Lower lobe of right lung (tissue), 2 donors: Measurements from ENCODE around the gene EPS8L2. TPM values are rescaled to one million over a fixed set of nuclear protein-coding genes. Genes with fewer than 3 reads are reported as not detected.

Experiments
- ATAC-seq, 2 donors: fragments of 200-7000 bp; cut with Tn5 transposase; one replicate each; pipeline ENCODE4 v1.9.1; 2020 to 2022; ENCODE audit warnings: mild to moderate bottlenecking in 2 of 2, moderate library complexity in 2 of 2
- DNase-seq: peaks from one replicate; pipeline ENCODE4 v3.0.0-alpha.2; 2020
- H3K27ac ChIP-seq: fragments of 200-600 bp; one replicate; pipeline ENCODE4 v1.8.0; 2022
- H3K27me3 ChIP-seq: fragments of 200-600 bp; one replicate; pipeline ENCODE4 v1.8.0; 2022; ENCODE audit warnings: low read depth
- H3K36me3 ChIP-seq: fragments of 200-600 bp; one replicate; pipeline ENCODE4 v1.8.0; 2022; ENCODE audit warnings: mild to moderate bottlenecking
- H3K4me1 ChIP-seq: fragments of 200-600 bp; one replicate; pipeline ENCODE4 v1.8.0; 2022
- H3K4me3 ChIP-seq: fragments of 200-600 bp; one replicate; pipeline ENCODE4 v1.8.0; 2022; ENCODE audit warnings: mild to moderate bottlenecking
- H3K9me3 ChIP-seq: fragments of 200-600 bp; one replicate; pipeline ENCODE4 v1.8.0; 2022
- CTCF ChIP-seq: fragments of 200-600 bp; IDR thresholded peaks from one replicate; pipeline ENCODE4 v1.8.0; 2022; ENCODE audit warnings: antibody characterized with exemption, mild to moderate bottlenecking
- intact Hi-C: fragments of 100-400 bp; cut with DNase I; formaldehyde crosslinking; loops from one replicate; pipeline ENCODE4 v1.11.0; 2022
- total RNA-seq: library from RNA; stranded (reverse); fragmentation: NEBNext Ultra II Directional; extraction: Animal tissue kit (Norgen Biotek cat#: 25700); gene quantifications from one replicate; pipeline ENCODE4 v1.2.1, GENCODE V29; 2021
- donor health status: DM: no; HTN: yes; CAD: no; lungs with severe emphysema.

The EPS8L2 gene
- total RNA-seq, 1 donor from 2014 or later = 156 TPM

GRCh38 chr11:703506-703905 is 2.5 kb upstream of the EPS8L2 start:
- Histone ChIP-seq H3K36me3 (peaks cover 25% of the 10 kb centered on the region), H3K27me3 (peaks cover 32% of the 10 kb centered on the region), H3K4me3 (no peak overlapping the region), H3K4me1 (peaks cover 65% of the 10 kb centered on the region), H3K27ac (peak overlapping the region; percentile 68), H3K9me3 (no peaks in the 10 kb centered on the region)
- DNase-seq = no peak
- no peak for ATAC-seq
- no peak for TF ChIP-seq CTCF
- intact Hi-C loops = no loop called here

- no peak overlapping the region for H3K4me3 ChIP-seq
- no peaks in the 10 kb centered on the region for H3K9me3 ChIP-seq
- H3K27ac ChIP-seq = peak overlapping the region; percentile 66
- DNase-seq = no peak
- peaks cover 35% of the 10 kb centered on the region for H3K27me3 ChIP-seq
- H3K4me1 ChIP-seq = peaks cover 63% of the 10 kb centered on the region
- H3K36me3 ChIP-seq = peaks cover 21% of the 10 kb centered on the region
- no peak for ATAC-seq
- TF ChIP-seq CTCF = no peak
- intact Hi-C loops = no loop called here
Measured at GRCh38 chr11:704228-704674, 1.8 kb upstream of the EPS8L2 start.

GRCh38 chr11:704781-705645 is 1.0 kb upstream of the EPS8L2 start:
- Histone ChIP-seq H3K4me3 (peak overlapping the region; percentile 66), H3K4me1 (peaks cover 63% of the 10 kb centered on the region), H3K36me3 (peaks cover 19% of the 10 kb centered on the region), H3K27me3 (peaks cover 42% of the 10 kb centered on the region), H3K9me3 (no peaks in the 10 kb centered on the region), H3K27ac (peak overlapping the region; percentile 66)
- intact Hi-C loops = no loop called here
- peak; percentile 77 to 79 for ATAC-seq
- DNase-seq = peak; percentile 85
- no peak for TF ChIP-seq CTCF

GRCh38 chr11:706439-706956 is 467 bp downstream of the EPS8L2 start:
- Histone ChIP-seq H3K9me3 (no peaks in the 10 kb centered on the region), H3K27me3 (peaks cover 49% of the 10 kb centered on the region), H3K36me3 (peaks cover 14% of the 10 kb centered on the region), H3K4me3 (peak overlapping the region; percentile 66), H3K27ac (peak overlapping the region; percentile 66), H3K4me1 (peaks cover 67% of the 10 kb centered on the region)
- no peak for TF ChIP-seq CTCF
- intact Hi-C loops = no loop called here
- DNase-seq (peak; percentile 55), ATAC-seq (peak in 1 of 2 donors; percentile 42)

GRCh38 chr11:706957-707816 is 1.2 kb downstream of the EPS8L2 start:
- DNase-seq (peak; percentile 71), ATAC-seq (peak; percentile 46 to 58)
- Histone ChIP-seq H3K4me3 (peak overlapping the region; percentile 66), H3K36me3 (peaks cover 8% of the 10 kb centered on the region), H3K27me3 (peaks cover 49% of the 10 kb centered on the region), H3K4me1 (peaks cover 64% of the 10 kb centered on the region), H3K9me3 (no peaks in the 10 kb centered on the region), H3K27ac (peak overlapping the region; percentile 66)
- no peak for TF ChIP-seq CTCF
- intact Hi-C loops = no loop called here
